Prostate gland (tissue), 2 donors: ENCODE measurements around the gene KHDRBS1. TPM values are rescaled to one million over a fixed set of nuclear protein-coding genes. Genes with fewer than 3 reads are reported as not detected.

Experiments used
- DNase-seq: peaks from one replicate; pipeline ENCODE4 v3.0.0-alpha.2; 2019; ENCODE audit warnings: low spot score
- H3K27ac ChIP-seq, 2 donors: fragments of 200-600 bp; sonication (generic); 2 replicates each; pipeline ENCODE4 v1.5.1; 2017 to 2019
- H3K27me3 ChIP-seq: fragments of 200-600 bp; sonication (generic); replicated peaks from 2 replicates; pipeline ENCODE4 v1.5.1; 2019; ENCODE audit not compliant: insufficient read depth
- H3K36me3 ChIP-seq, 2 donors: fragments of 200-600 bp; sonication (generic); 1 replicate in 1 of 2; 2 replicates in 1 of 2; pipeline versions ENCODE4 v1.5.1 to v1.8.1; 2017 to 2019
- H3K4me1 ChIP-seq: fragments of 200-600 bp; sonication (generic); replicated peaks from 2 replicates; pipeline ENCODE4 v1.5.1; 2019
- H3K4me3 ChIP-seq, 2 donors: fragments of 200-600 bp; sonication (generic); 2 replicates each; pipeline ENCODE4 v1.5.1; 2017 to 2019
- H3K9me3 ChIP-seq: fragments of 200-600 bp; sonication (generic); 2 replicates; pipeline ENCODE4 v1.5.1; 2017
- POLR2A ChIP-seq: fragments of 450-650 bp; IDR thresholded peaks from one replicate; pipeline ENCODE4 v1.6.1; 2016; ENCODE audit warnings: antibody characterized with exemption, mild to moderate bottlenecking
- POLR2AphosphoS5 ChIP-seq: sonication (generic); formaldehyde crosslinking; IDR thresholded peaks from one replicate; pipeline ENCODE4 v1.6.1; 2017; ENCODE audit warnings: antibody characterized with exemption
- WGBS: methylation state at CpG from one replicate; pipeline ENCODE4 v1.1.5; 2018; 5-methylcytosine and 5-hydroxymethylcytosine counted together
- intact Hi-C: fragments of 100-400 bp; cut with DNase I; formaldehyde crosslinking; loops from one replicate; pipeline ENCODE4 v1.14.2; 2022
- total RNA-seq, 2 donors: library from RNA; depleted of rRNA; stranded (reverse); fragments of >200 nt; gene quantifications; one replicate each; pipeline ENCODE4 v1.1.0, GENCODE V29; 2016
- TF ChIP-seq, protein P1 (sequence below), 4 experiments: fragments of 200-600 bp in 2 of 4; fragments of 450-650 bp in 2 of 4; sonication (generic) in 2 of 4; IDR thresholded peaks; 1 replicate in 3 of 4; 2 replicates in 1 of 4; pipeline ENCODE4 v1.5.1; 2016 to 2019; ENCODE audit warnings: antibody characterized with exemption in 4 of 4, mild to moderate bottlenecking in 2 of 4, moderate library complexity in 2 of 4

Gene KHDRBS1, protein sequence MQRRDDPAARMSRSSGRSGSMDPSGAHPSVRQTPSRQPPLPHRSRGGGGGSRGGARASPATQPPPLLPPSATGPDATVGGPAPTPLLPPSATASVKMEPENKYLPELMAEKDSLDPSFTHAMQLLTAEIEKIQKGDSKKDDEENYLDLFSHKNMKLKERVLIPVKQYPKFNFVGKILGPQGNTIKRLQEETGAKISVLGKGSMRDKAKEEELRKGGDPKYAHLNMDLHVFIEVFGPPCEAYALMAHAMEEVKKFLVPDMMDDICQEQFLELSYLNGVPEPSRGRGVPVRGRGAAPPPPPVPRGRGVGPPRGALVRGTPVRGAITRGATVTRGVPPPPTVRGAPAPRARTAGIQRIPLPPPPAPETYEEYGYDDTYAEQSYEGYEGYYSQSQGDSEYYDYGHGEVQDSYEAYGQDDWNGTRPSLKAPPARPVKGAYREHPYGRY
- 10 to 100 TPM; 77.3 to 77.6 TPM for total RNA-seq

DNA sequence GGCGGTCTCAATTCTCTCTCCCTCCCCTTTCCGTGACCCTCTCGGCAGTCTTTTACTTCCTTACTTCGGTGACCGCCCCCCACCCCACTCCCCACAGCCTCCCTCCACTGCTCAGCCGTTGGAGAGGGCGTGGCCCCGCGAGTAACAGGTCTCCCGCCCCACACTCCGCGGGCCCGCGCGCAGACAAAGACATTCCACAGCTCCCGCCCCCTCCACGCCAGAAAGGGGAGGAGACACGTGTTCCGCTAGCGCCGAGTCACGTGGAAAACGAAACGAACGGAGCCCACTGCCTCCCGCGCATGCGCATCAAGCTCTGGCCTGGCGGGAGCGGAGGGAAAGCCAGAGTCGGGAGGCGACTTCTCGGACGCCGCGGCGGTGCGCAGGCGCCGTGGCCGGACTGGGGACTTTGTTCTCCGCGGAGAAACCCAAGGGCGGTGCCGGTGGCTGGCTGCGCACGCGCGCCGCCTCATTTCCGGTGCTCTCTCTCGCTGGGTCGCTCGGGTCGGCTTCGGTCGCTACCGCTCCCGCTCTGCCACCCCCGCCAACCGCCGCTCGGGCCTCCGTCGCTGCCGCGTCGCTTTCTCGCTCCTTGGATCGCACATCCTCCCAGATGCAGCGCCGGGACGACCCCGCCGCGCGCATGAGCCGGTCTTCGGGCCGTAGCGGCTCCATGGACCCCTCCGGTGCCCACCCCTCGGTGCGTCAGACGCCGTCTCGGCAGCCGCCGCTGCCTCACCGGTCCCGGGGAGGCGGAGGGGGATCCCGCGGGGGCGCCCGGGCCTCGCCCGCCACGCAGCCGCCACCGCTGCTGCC, at the start of gene KHDRBS1:
Gene KHDRBS1, plus strand, starts transcription at position 483 of the 813 bp plus-strand sequence. Its CDS starts 128 bp downstream, at position 611.
- H3K4me1 ChIP-seq = peaks cover 5% of the 10 kb centered on the region
- H3K27me3 ChIP-seq = no peaks in the 10 kb centered on the region
- peak; percentile 98 for DNase-seq
- peak within 1 kb of the TSS; percentile 97 to 98 for H3K27ac ChIP-seq
- under 1% methylated on average over 89 of the region's 101 CpGs for WGBS
- no peaks in the 10 kb centered on the region for H3K9me3 ChIP-seq
- H3K4me3 ChIP-seq = peak within 1 kb of the TSS; percentile 96 to 98
- no peaks in the 10 kb centered on the region for H3K36me3 ChIP-seq
- TF ChIP-seq, protein P1, sequence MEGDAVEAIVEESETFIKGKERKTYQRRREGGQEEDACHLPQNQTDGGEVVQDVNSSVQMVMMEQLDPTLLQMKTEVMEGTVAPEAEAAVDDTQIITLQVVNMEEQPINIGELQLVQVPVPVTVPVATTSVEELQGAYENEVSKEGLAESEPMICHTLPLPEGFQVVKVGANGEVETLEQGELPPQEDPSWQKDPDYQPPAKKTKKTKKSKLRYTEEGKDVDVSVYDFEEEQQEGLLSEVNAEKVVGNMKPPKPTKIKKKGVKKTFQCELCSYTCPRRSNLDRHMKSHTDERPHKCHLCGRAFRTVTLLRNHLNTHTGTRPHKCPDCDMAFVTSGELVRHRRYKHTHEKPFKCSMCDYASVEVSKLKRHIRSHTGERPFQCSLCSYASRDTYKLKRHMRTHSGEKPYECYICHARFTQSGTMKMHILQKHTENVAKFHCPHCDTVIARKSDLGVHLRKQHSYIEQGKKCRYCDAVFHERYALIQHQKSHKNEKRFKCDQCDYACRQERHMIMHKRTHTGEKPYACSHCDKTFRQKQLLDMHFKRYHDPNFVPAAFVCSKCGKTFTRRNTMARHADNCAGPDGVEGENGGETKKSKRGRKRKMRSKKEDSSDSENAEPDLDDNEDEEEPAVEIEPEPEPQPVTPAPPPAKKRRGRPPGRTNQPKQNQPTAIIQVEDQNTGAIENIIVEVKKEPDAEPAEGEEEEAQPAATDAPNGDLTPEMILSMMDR (IDR thresholded peaks at IDR 0.05) = peak in 2 of 4 experiments; percentile 14 to 23
- TF ChIP-seq POLR2AphosphoS5 (peak; percentile 99), POLR2A (peak; percentile 87)
- intact Hi-C loops = loop anchor here (5.0 kb wide), 1 partner anchor 71 kb away; no protein-coding TSS in a partner anchor

DNA sequence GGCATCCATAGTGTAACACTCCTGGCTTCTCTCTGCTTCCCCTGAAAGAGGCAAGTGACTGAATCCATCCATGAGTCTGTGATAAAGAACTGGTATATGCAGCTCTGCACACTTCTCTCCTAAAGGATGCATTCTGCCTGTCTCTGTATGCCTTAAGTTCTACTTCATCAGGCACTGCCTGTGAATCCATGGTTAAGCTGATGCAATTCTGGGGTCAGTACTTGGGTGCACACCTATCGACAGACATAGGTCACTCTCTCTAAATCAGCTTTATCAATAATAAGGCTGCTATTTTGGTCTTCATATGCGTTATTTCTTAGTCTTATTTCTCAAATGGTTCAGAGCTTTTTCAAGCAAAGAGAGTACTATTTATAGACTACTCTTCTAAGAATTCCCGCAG, 42.8 kb upstream of the KHDRBS1 start:
- Histone ChIP-seq H3K9me3 (no peaks in the 10 kb centered on the region), H3K36me3 (no peaks in the 10 kb centered on the region), H3K27me3 (no peaks in the 10 kb centered on the region), H3K4me3 (no peak overlapping the region), H3K4me1 (no peaks in the 10 kb centered on the region), H3K27ac (no peak overlapping the region)
- no peak for DNase-seq
- TF ChIP-seq POLR2A (no peak), POLR2AphosphoS5 (no peak)
- TF ChIP-seq, protein P1 (IDR thresholded peaks at IDR 0.05) = no peak
- intact Hi-C loops = no loop called here
- 91% methylated on average over 3 of the region's 3 CpGs for WGBS

DNA sequence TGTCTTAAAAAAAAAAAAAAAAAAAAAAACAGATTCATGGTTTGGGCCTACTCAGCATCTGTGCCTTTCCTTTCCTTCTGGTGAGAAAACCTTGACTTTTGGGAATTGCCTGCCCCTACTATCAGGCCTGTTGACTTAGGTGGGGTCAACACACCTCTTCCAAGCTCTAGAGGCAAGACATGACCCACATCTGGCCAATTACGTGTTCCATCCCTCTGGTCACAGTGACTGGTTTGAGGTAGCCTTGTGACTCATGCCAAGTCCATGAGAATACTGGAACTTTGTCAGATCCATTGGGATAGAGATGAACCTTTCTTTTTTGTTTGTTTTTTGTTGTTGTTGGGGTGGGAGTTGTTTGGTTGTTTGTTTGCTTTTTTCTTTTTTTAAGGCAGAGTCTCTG, 37.3 kb upstream of the KHDRBS1 start:
- 100% methylated on average over 1 of the region's 1 CpG for WGBS
- intact Hi-C loops = loop anchor here (5.0 kb wide), 1 partner anchor 86 kb away; no protein-coding TSS in a partner anchor
- H3K4me1 ChIP-seq = no peaks in the 10 kb centered on the region
- no peak for DNase-seq
- H3K4me3 ChIP-seq = no peak overlapping the region
- H3K27ac ChIP-seq = no peak overlapping the region
- H3K27me3 ChIP-seq = no peaks in the 10 kb centered on the region
- no peaks in the 10 kb centered on the region for H3K9me3 ChIP-seq
- no peaks in the 10 kb centered on the region for H3K36me3 ChIP-seq
- no peak for TF ChIP-seq POLR2A
- no peak for TF ChIP-seq POLR2AphosphoS5
- TF ChIP-seq, protein P1 (IDR thresholded peaks at IDR 0.05) = no peak

DNA sequence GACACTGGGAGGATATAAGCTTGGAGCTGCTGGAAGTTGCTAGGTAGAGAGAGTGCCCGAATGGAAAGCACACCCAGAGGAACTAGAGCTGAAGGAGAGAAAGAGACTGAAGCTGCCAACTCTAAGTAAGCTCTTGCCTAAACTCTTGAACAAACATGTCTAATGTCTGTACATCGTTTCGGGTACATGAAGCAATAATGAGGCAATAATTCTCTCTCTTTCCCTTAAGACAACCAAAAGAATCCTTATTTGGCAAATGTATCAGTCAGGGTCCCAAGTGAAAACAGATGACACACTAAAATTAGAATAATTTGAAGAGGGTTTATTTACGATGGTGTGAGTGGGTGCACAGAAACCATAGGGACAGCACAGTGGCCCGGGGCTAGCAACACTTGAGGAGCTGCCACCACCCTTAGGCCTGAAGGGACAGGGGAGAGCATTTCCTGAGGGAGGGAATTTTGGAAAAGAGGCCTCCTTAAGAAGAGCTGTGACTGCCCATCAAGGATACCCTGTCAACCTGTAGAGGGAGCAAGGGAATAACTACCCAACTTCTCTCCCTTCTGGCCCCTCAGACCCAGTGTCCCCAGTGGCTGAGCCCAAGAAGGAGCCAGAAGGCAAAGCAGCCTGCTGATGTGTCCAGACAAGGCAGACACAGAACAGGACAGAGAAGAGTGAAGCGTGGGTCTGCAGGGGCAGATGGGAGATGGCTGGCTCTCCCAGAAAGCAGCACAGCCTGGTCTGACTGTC, 36.1 kb upstream of the KHDRBS1 start:
- no peak overlapping the region for H3K27ac ChIP-seq
- TF ChIP-seq POLR2A (no peak), POLR2AphosphoS5 (peak; percentile 17)
- TF ChIP-seq, protein P1 (IDR thresholded peaks at IDR 0.05) = peak in 1 of 4 experiments; percentile 42
- no peaks in the 10 kb centered on the region for H3K9me3 ChIP-seq
- DNase-seq = no peak
- H3K4me3 ChIP-seq = no peak overlapping the region
- intact Hi-C loops = loop anchor here (5.0 kb wide), 1 partner anchor 85 kb away; no protein-coding TSS in a partner anchor
- H3K36me3 ChIP-seq = no peaks in the 10 kb centered on the region
- 37% methylated on average over 6 of the region's 6 CpGs for WGBS
- H3K27me3 ChIP-seq = no peaks in the 10 kb centered on the region
- H3K4me1 ChIP-seq = no peaks in the 10 kb centered on the region
